Right ventricle myocardium superior (tissue), 1 donor: ENCODE data around the gene TPSG1. TPM values are rescaled to one million over a fixed set of nuclear protein-coding genes. Genes with fewer than 3 reads are reported as not detected.
"Not testable (repeated sequence)": the region's sequence is repeated elsewhere in the genome, so short reads cannot be mapped to it uniquely, and the experiment has no call there.

Experiments
- ATAC-seq: fragments of 200-7000 bp; cut with Tn5 transposase; one replicate; pipeline ENCODE4 v1.9.1; 2020; ENCODE audit warnings: mild to moderate bottlenecking; ENCODE audit not compliant: poor library complexity
- DNase-seq: peaks from one replicate; pipeline ENCODE4 v3.0.0-alpha.2; 2020
- intact Hi-C: fragments of 100-400 bp; cut with DNase I; formaldehyde crosslinking; loops from one replicate; pipeline ENCODE4 v1.11.2; 2022
- total RNA-seq: library from RNA; stranded (reverse); fragmentation: NEBNext Ultra II Directional; extraction: Animal tissue kit (Norgen Biotek cat#: 25700); gene quantifications from one replicate; pipeline ENCODE4 v1.2.1, GENCODE V29; 2021
- donor health status: DM: no; HTN: yes; CAD: no; lungs with severe emphysema.

TPSG1 gene
- total RNA-seq, 1 donor from 2014 or later: 0.19 TPM

- intact Hi-C loops: no loop called here
- DNase-seq (peak; percentile 64), ATAC-seq (peak; percentile 81)
Measured at GRCh38 chr16:1188432-1189189, 36.5 kb downstream of the TPSG1 start.

GRCh38 chr16:1185460-1186207 is 39.4 kb downstream of the TPSG1 start:
- DNase-seq, intact Hi-C loops, ATAC-seq: not testable (repeated sequence)

DNA sequence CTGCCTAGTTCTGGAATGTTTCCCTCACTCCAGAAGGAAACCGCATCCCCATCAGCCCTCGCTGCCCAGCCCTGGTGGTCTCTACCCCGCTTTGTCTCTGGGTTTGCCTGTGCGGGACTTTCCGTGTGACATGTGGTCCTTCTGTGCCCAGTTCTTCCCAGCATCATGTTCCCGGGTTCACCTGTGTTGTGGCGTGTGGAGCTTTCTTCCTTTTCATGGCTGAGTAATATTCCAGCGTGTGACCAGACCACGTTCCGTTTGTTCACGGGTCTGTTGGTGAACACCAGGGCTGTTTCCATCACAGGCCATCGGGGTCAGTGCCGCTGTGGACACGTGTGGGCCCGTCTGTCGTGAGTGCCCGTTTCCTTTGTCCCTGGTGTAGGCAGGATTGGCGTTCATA is 40.1 kb downstream of the TPSG1 start:
- intact Hi-C loops: no loop called here
- no peak for DNase-seq

GRCh38 chr16:1184156-1184868 is 40.8 kb downstream of the TPSG1 start:
- intact Hi-C loops: no loop called here
- DNase-seq: no peak
- ATAC-seq: no peak

More for the DNA sequence above, 40.1 kb downstream of the TPSG1 start:
- ATAC-seq: no peak

DNA sequence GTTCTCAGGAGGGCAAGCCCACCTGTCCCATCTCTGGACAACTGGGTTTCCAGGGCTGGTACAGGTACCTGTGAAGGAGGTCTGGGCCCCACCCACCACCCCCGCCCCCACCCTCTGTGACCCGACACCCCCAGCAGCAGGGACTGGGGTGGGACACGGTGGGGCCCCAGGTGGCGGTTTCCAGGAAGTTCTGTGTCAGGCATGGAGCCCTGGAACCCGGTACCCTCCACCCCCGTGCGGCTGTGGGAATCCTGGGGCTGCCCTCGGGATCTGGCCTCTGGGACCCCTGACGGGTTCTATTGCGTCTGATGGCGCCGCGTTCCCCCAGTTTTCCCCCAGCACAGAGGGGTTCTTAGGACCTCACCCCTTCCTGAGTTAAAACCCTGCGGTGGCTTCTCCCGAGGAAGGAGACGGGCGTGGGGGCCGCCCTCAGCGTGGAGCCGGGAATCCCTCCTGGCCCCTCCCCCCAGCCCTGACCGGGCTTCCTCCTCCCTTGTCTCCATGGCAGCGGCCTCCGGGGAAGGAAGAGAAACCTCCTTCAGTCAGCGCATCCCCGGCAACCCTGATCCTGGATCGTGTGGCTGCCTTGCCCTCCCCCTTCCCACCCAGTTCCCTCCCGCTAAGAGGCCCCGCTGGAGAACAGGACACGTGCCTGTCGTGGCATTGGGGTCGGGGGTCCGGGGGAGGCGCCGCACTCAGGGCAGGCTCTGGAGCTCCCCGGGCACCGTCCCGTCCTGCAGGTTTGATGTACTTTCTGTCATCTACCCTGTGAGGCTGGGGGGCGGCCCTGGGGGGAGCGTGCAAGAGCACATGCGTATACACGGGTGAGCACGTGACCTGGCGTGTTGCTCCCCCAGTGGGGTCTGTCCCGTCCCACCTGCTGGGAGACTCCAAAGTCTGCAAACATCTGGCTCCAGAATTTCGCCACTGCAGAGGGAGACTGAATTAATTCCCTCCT is 41.8 kb downstream of the TPSG1 start:
- peak; percentile 32 for ATAC-seq

GRCh38 chr16:1182316-1182671 is 42.8 kb downstream of the TPSG1 start:
- intact Hi-C loops: no loop called here
- DNase-seq (peak; percentile 74), ATAC-seq (peak; percentile 68)

More for the DNA sequence above, 41.8 kb downstream of the TPSG1 start:
- intact Hi-C loops: no loop called here
- peak; percentile 60 for DNase-seq

GRCh38 chr16:1181404-1182315 is 43.4 kb downstream of the TPSG1 start:
- intact Hi-C loops: no loop called here
- no peak for ATAC-seq

DNA sequence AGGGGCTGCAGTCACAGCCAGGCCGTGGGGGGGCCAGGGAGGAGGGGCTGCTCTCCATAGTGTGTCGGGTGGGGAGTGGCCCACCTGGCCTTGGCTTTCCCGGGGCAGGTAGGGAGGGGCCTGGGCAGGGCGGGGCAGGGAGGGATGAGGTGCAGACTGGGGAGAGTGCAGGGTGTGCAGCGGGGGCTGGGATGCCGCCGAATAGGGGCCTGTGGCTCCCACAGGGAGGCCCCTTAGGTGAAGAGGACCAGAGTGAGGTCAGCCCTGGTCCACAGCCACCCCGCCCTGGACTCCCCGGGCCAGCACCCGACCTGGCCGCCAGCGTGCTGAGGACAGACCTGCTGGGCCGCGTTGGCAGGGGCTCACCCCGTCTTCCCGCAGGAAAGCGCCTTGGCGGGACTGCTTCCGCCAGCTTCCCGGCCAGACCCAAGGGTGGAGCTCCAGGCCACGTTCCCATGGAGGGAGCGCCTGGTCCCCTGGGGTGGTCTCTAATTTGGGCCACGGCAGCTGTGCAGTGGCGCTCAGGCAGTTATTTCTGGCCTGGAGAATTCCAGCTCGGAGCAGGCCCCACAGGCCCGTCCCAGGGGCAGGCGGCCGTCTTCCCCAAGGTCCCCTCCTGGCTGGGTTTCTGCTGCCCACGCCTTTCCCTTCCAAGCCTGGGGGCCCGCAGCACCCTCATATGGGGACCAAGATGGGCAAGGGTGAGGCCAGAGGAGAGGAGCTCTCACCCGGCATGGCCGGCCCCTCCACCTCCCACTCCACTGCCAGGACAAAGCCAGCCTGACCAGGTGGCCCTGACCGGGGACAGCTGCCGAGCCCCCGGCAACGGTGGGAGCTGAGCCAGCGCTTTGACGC is 44.3 kb downstream of the TPSG1 start:
- intact Hi-C loops: no loop called here
- ATAC-seq (peak; percentile 49), DNase-seq (peak; percentile 60)

More at GRCh38 chr16:1181404-1182315, 43.4 kb downstream of the TPSG1 start:
- DNase-seq: no peak

DNA sequence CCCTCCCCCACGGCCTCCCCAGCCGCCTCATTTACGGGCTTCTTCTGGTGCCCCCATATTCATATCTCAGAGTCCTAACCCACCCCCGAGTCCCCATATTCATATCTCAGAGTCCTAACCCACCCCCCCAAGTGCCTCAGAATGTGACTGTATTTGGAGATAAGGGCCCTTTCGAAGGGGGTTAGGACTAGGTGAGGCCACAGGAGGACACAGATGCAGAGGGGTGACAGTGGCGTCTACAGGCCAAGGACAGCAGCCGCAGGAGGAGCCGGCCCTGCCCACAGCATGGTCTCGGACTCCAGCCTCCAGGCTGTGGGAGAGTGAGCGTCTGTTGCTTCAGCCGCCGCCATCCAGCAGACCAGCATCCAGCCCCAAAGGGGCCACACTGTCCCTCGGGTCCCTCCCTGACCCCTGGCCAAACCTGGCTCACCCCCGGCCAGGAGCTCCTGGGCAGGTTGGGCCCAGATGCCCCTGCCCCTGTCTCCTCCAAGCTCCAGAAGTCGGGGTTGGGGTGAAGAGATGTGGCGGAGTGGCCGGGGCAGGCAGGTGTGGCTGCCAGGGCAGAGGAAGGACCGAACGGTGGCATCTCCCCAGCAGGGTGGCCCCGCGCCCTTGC is 46.7 kb downstream of the TPSG1 start:
- intact Hi-C loops: no loop called here
- DNase-seq (no peak), ATAC-seq (no peak)

DNA sequence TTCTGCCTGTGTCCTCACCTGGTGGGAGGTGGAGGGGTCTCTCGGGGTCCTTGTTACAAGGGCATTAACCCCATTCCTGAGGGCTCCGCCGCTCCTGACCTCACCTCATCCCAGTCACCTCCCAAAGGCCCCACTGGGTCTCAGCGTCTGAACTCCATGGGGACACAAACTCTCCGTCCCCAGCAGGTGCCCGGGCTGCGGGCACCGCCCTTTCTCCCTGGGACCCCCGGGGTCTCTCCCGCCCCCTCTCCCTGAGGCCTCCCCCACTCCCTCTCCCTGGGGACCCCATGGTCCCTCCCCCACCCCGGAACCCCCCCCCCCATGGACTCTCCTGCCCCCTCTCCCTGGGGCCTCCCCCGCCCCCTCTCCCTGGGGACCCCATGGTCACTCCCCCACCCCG is 47.3 kb downstream of the TPSG1 start:
- ATAC-seq (no peak), DNase-seq (no peak)
- intact Hi-C loops: no loop called here

DNA sequence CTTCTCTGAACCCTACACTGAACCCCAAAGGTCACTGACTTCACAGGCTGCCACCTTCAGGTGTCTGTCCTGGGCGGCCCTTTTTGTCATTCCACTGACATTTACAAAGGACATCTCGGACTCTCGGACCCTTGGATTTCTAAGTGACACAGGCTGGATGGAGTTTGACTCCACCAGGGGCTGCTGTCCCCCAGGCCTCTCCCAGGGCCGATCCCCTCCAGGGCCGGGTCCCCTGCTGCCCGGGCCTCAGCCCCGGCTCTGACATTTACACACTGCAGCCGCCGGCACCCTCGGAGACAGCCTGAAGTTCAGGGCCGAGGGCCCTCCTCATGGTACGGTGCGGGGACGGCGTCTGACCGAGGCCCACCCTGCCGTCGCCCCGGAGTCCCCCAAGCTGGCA is 48.0 kb downstream of the TPSG1 start:
- DNase-seq (no peak), ATAC-seq (no peak)
- intact Hi-C loops: no loop called here

DNA sequence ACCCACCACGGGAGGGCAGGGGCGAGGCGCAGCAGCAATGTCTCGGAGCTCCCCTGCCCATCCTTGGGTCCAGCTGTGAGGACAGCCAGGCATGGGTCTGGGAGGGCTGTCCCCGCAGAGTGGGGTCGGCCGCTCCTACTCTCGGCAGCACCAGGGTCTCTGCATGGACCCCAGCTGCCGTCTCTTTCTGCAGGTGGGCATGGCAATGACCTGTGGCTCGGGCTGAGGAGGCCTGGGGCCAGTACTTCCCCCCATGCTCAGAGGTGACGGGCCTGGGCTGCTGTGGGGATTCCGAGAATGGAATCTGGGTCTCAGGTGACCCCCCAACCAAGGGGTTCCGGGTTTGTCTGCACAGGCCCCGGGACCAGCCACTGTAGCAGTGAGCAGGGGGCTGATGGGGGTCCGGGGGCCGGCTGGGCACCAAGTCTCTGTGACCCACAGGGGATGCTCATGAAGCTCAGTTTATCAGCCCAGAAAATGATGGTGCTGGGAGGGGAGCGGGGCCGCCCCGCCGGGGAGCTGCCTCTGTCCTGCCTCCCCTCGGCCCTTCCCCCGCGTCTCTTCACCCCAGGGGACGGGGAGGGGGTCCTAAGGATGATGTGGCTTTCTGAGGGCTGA is 48.7 kb downstream of the TPSG1 start:
- intact Hi-C loops: no loop called here
- DNase-seq: no peak
- no peak for ATAC-seq

- intact Hi-C loops: no loop called here
- no peak for DNase-seq
Measured at GRCh38 chr16:1175566-1176279, 49.3 kb downstream of the TPSG1 start.

DNA sequence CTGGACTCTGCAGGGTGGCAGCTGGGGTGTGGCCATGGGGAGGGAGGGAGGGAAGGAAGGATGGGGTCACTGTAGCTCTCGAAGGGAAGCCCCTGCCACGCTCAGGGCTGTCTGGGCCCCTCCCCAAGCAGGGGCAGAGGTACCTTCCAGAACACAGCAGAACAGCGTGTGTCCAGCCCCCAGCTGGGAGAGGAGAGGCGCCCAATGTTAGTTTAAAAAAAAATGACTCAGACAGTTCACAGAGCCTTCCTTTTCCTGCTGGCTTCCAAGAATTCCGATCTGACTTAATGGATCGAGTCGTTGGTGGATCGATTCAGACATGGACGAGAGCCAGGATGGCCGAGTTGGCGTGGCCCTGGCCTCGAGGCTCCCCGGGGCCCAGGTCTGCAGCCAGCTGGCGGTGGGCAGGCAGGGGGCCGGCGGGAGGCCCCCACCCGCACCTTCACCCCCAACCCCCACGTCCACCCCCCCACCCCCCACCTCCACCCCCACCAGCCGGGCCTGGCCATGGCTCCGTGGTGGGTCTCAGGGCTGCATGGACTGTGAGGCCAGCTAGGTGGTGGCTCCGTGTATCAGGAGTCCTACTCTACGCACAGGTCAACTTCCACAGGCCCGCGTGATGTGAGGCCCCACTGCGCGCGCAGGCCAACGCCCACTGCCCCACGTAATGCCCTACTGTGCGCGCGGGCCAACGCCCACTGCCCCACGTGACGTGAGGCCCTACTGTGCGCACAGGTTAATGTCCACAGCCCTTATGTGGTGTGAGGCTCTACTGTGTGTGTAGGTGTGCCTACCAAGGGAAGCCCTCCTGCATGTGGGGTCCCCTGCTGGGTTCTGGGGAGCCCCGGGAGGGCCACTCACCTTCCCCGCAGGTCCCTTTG is 50.4 kb downstream of the TPSG1 start:
- DNase-seq (no peak), ATAC-seq (no peak)
- intact Hi-C loops: no loop called here

More at GRCh38 chr16:1175566-1176279, 49.3 kb downstream of the TPSG1 start:
- ATAC-seq: no peak
